Measurements from ENCODE around the gene EIF4EBP2.

The EIF4EBP2 gene

GRCh38 chr10:70404036-70404786 is at the start of gene EIF4EBP2:
Gene EIF4EBP2, plus strand, starts transcription at chr10:70404145. Its CDS starts 257 bp downstream, at chr10:70404402.
- DNase-seq (ENCODE audit: low read depth, low spot score), result peak; percentile 65
- CTCF ChIA-PET, result interaction anchor here (1.0 to 2.5 kb wide), 9 partner anchors 22 to 618 kb away, joined by 3 to 9 read pairs (median 4); no protein-coding TSS in a partner anchor
- POLR2A ChIA-PET, result interaction anchor here (0.6 to 1.7 kb wide), 8 partner anchors 14 to 268 kb away, joined by 3 to 6 read pairs (median 3); partner anchors contain the start of gene PPA1

GRCh38 chr10:70354556-70354955 is 49.4 kb upstream of the EIF4EBP2 start:
- POLR2A ChIA-PET, result no interaction called here

More at GRCh38 chr10:70404036-70404786, at the start of gene EIF4EBP2:
- H3K4me3 ChIP-seq (ENCODE audit: low read depth, low read length), result peak within 1 kb of the TSS; percentile 89
- no peak for TF ChIP-seq CTCF (IDR thresholded peaks at IDR 0.05; ENCODE audit: insufficient read depth, low read length, missing control alignments)

GRCh38 chr10:70355051-70356021 is 48.6 kb upstream of the EIF4EBP2 start:
- no peak for DNase-seq (ENCODE audit: low read depth, low spot score)
- TF ChIP-seq CTCF (IDR thresholded peaks at IDR 0.05; ENCODE audit: insufficient read depth, low read length, missing control alignments), result no peak
- no peak overlapping the region for H3K4me3 ChIP-seq (ENCODE audit: low read depth, low read length)
- ChIA-PET CTCF (interaction anchor here (1.0 to 16.2 kb wide), 5 partner anchors 8 to 239 kb away, joined by 3 to 161 read pairs (median 8); no protein-coding TSS in a partner anchor), POLR2A (no interaction called here)

More at GRCh38 chr10:70354556-70354955, 49.4 kb upstream of the EIF4EBP2 start:
- CTCF ChIA-PET, result interaction anchor here (1.5 to 16.2 kb wide), 4 partner anchors 8 to 239 kb away, joined by 5 to 161 read pairs (median 10); no protein-coding TSS in a partner anchor
- no peak for TF ChIP-seq CTCF (IDR thresholded peaks at IDR 0.05; ENCODE audit: insufficient read depth, low read length, missing control alignments)
- no peak overlapping the region for H3K4me3 ChIP-seq (ENCODE audit: low read depth, low read length)
- no peak for DNase-seq (ENCODE audit: low read depth, low spot score)

- ChIA-PET CTCF (interaction anchor here (16.2 kb wide), 1 partner anchor 6 kb away, joined by 161 read pairs; no protein-coding TSS in a partner anchor), POLR2A (no interaction called here)
- H3K4me3 ChIP-seq (ENCODE audit: low read depth, low read length), result no peak overlapping the region
- DNase-seq (ENCODE audit: low read depth, low spot score), result no peak
- no peak for TF ChIP-seq CTCF (IDR thresholded peaks at IDR 0.05; ENCODE audit: insufficient read depth, low read length, missing control alignments)
These were observed 46.4 kb upstream of the EIF4EBP2 start for GRCh38 chr10:70357565-70357964.

GRCh38 chr10:70358446-70358845 is 45.5 kb upstream of the EIF4EBP2 start:
- no peak for DNase-seq (ENCODE audit: low read depth, low spot score)
- ChIA-PET CTCF (interaction anchor here (1.0 to 11.9 kb wide), 5 partner anchors 9 to 242 kb away, joined by 3 to 533 read pairs (median 4); partner anchors contain the start of gene TYSND1), POLR2A (no interaction called here)

More at GRCh38 chr10:70358446-70358845, 45.5 kb upstream of the EIF4EBP2 start:
- H3K4me3 ChIP-seq (ENCODE audit: low read depth, low read length), result no peak overlapping the region
- no peak for TF ChIP-seq CTCF (IDR thresholded peaks at IDR 0.05; ENCODE audit: insufficient read depth, low read length, missing control alignments)

Data from AG04449 (cell line).